ENCODE data around the gene SYNJ1.
"Not testable (repeated sequence)": the region's sequence is repeated elsewhere in the genome, so short reads cannot be mapped to it uniquely, and the experiment has no call there.

The SYNJ1 gene

DNA sequence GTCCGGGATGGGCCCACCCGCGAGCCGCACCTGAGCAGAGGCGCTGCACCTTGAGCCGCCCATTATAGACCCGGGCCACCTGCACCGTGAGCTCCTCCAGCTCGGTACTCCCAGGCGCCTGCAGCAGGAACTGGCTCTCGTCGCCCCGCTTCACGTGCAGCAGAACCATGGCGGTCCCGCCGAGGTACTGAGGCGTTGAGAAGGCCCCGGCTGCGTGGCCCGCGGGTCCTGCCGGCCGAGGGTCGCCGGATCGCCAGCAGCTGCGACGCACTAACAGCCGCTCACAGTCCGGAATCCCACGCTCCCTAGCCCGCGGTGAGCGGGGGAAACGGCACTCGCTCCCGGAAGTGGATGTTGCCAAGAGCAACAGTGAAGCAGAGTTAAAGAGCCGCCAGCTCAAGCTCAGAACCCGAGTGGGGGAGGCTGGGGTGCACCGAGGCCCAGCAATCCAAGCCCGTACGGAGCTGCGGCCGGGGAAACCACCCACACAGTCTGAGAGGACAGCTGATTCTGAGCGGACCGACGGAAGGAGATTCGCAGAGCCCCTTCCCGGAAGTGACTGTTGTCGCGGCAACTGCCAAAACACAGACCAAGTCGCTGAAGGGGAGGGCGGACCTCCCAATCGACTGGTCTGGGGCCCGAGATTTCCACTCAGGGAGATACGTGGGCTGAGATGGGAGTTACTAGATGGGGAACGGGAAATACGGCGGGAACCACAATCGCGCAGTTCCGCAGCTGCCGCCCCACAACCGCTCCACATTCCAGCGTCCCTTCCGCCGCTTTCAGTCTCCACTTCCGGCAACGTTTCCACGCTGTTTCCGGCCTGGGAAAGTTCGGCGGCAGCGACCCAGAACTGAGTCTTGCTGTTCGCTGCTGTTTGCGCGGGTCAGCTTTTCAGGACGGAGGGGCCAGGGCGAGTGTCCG, 115.5 kb downstream of the SYNJ1 start, which contains the start of gene CFAP298:
TSS of gene CFAP298 (minus strand) at position 303 of the 924 bp plus-strand sequence. CDS start at position 169, 134 bp downstream.
- peak; percentile 91 to 92 for DNase-seq

DNA sequence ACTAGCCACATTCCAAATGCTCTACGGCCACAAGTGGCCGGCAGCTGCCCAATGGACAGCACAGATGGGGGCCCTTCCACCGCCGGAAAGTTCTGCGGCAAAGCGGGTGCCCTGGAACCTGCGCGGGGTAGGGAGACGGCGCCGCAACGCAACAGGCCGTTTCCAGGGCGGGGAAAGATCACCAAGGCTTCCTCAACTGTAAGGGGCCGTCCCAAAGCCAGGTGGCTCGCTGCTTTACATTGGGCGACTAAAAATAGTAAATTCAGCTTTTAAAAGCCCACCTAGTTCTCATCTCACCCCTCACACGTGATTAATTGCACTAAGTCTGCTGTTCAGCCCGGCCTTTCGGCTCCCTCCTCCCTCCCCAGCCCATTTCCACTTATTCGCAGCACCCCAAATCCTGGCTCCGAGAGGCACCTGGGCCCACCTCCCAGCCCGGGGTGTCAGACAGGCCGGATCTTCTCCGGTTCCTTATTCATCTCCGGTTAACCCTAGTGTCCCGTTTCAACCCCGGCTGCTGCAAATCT, 116.3 kb downstream of the SYNJ1 start:
- peak; percentile 48 to 58 for DNase-seq

DNA sequence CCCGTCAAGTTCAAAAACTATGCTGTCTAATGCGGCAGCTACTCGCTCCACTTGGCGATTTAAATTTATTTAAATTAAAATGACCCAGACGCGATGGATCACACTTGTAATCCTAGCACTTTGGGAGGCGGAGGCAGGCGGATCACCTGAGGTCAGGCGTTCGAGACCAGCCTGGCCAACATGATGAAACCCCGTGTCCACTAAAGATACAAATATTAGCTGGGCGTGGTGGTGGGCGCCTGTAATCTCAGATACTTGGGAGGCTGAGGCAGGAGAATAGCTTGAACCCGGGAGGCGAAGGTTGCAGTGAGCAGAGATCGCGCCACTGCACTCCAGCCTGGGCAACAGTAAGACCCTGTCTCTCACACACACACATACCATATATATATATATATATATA, 116.9 kb downstream of the SYNJ1 start:
- DNase-seq: not testable (repeated sequence)

DNA sequence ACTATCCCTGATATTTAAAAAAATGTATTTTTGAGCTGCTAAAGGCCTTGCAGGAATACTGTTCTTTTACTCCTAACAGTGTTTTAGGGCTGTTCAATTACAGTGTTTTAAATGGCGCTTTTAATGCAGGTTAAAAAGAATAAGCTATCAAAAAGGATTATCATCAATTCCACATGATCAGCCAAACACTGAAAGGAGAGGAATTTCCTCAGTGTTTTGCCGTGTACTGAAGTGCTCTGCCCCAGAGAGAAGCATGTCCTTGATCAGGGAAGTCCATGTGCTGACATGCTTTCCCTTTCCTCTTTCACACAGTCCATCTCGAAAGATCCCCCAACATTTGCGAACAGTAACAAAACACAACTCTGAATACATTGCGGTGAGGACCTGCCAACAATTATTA, 119.0 kb downstream of the SYNJ1 start:
- no peak for DNase-seq

DNA sequence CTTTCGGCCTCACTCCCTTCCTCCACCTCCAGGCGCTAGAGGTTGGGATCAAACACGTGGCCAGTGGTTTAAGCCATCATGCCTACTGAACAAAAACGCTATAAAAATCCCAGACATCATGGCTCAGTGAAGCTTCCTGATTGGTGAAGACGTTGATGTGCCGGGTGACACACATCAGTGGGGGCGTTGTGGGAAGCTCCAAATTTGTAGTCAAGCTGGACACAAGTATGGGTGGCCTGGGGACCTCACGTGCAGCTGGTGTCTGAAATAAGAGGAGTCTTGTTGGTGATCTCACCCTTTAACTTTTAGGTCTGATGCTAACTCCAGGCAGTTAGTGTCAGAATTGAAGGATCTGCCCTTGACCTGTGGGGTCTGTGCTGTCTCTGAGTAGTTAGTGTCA, 122.3 kb downstream of the SYNJ1 start:
- DNase-seq: no peak

DNA sequence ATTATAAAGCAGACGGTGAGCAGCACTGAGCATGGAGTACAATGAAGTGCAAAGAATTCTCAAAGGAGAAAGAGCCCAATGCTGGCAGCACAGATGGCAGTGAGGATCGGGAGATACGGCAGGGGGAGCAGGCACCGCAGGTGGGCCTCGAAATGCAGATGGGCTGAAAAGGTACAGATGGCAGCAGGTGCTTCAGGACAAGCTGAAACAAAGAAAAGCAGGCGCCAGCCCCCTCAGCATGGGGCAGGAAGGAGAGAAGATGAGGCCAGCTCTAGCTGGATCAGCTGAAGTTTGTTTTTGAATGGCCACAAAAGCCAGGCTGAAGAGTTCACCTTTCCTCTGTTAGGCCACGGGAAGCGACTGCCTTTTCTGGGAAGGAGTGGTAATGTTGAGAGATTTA, 123.3 kb downstream of the SYNJ1 start:
- DNase-seq: no peak

DNA sequence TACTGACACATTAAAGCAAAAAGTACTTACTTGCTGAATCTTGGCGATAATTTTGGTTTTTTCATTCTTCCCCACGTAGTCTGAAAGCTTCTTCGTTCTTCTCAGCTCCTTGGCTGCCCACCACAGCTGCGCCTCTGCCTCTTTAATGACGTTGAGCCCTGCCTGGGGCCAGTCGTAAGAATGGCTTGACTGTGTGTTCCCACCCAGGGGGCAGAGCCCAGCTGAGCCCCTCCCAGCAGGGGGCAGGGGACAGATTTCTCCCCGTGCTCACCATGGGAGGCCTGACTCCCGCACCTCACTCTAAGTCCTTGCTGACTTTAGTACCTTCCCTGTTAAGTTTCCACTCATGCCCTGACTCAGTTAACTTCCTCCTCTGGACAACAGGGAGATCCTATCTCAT, 124.7 kb downstream of the SYNJ1 start:
- DNase-seq: no peak

DNA sequence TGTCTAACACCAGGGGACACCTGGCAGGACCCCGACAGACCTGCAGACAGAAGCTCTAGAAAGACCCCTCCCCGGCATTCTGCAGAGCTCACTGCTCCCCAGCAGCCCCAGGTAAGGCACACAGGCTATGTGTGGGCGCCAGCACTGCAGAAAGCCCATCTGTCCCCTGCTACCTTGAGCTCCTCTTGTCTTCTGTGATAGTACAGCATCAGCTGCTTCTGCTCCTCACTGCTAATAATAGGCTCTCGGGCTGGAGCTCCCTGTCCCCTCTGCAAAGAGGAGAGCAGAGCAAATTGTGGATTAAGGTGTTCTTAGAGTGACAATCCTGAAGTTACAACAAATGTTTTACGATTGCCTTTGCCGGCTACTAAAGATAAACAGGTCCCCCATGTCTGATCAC, 125.7 kb downstream of the SYNJ1 start:
- DNase-seq: no peak

DNA sequence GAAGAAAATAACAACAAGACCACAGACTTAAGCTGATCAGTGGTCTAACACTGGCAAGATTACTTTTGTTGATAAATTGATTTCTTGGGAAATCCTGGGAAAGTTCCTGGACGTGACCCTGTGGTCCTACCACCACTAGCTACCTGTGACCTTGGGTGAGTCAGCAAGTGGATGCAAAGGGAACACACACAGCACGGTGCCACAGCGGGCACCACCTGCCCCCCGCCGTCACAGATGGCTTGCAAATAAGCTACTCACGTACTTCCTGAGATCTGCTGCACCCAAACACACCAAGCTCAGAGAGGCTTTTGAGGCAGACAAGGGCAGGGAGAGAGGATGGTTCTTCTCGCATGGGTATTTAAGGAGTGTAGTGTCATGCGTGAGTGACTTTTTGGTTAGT, 128.3 kb downstream of the SYNJ1 start:
- DNase-seq: no peak

DNA sequence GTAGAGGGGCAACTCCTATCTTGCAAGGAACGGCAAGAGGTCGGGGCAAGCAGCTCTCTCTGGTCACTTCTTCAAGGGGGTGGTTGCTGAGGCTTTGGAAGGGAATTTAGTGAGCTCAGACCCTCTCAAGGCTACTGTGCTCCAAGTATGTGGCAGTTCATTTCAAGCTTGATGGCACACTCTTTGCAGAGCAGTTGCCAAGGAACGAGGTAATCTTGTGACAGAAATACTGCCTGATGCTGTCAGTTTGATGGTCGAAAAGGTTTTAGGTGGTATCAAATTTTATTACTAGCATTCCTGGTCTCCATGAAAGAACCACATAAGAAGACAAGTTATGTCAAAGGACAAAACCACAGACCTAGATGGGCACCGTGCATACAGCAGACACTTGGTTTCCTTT, 128.7 kb downstream of the SYNJ1 start:
- DNase-seq: no peak

DNA sequence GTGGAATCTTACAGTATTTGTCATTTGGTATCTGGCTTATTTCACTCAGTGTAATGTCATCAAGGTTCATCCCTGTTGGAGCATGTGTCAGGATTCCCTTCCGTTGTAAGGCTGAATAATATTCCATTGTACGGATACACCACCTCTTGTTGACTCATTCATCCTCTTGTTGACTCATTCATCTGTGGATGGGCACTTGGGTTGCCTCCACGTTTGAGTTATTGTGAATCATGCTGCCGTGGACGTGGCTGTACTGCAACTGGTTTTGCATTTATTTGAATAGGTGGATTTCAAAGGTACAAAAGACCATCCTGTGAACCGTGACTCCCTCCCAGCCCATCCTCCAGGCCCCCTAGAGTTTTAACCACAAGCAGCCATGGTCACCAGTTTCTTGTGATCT, 130.6 kb downstream of the SYNJ1 start:
- DNase-seq: no peak

DNA sequence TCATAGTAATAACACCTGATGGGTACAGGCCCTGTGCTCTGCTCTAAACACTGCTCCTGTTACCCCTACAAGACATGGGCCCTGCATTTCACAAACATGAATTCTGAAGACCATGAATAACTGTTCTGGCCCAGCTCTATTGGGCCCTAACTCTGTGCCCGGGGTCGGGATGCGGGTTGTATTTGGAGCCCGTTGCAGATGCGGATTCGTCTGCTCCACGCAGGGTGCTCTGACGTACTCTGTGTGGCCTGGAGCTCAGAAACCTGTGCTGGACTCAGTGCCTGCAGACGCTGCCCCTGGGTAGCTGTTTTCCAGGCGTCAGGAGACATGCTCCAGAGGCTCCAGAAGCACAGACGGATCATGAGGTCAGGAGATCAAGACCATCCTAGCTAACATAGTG, 132.4 kb downstream of the SYNJ1 start:
- no peak for DNase-seq

DNA sequence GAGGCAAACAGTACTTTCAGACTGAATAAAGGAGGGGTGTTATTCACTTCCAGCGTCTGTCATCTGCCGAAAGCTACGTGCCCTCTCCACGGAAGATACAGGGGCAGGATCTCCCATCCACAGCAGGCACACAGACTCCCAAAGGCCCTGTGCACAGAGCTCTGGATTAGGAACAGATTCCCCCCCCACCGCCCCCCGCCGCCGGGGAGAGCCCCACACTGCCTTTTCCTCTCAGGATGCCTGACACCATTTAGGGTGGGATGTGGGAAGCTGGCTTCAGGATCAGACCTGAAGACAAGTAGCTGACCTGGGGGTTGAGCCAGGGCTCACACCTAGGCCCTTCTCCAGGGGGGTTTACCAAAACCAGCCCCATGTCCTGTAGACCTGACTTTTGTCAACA, 134.1 kb downstream of the SYNJ1 start:
- no peak for DNase-seq

DNA sequence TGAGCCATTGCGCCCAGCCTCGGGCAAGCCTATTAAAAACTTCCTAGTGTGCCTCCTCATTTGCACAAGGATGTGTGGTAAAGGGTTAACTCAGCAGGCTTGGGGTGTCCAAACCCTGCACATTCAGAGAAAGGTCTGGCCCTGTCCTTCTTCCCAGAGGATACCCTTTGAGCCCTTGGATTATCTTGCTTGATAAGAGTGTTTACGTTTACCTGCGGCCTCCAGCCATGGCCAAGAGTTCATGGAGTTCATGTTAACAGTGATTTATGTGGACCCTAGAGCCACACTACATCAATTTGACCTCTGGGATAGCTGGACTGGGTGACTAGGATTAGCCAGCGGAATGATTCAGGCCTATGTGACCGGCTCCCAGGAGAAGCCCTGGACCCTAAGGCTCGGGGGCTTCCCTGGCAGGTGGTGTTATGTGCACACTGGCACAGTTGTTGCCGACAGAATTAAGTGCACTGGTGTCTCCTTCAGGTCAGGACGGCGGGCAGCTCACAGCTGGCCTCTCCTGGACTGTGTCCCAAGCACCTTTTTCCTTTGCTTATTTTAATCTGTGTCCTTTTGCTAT, 134.8 kb downstream of the SYNJ1 start:
- DNase-seq: no peak

DNA sequence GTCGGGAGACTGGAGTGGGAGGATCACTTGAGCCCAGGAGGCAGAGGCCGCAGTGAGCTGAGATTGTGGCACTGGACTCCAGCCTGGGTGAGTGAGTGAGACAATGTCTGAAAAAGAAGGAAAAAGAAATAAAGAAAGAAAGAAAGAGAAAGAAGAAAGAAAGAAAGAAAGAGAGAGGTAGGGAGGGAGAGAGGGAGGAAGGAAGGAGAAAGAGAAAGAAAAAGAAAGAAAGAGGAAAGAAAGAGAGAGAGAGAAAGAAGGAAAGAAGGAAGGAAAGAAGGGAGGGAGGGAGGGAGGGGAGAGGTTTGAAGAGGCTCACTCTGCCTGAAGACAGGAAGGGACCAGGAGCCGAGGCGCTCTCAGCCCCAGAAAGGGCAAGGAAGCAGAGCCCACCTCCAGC, 137.7 kb downstream of the SYNJ1 start:
- DNase-seq: no peak

DNA sequence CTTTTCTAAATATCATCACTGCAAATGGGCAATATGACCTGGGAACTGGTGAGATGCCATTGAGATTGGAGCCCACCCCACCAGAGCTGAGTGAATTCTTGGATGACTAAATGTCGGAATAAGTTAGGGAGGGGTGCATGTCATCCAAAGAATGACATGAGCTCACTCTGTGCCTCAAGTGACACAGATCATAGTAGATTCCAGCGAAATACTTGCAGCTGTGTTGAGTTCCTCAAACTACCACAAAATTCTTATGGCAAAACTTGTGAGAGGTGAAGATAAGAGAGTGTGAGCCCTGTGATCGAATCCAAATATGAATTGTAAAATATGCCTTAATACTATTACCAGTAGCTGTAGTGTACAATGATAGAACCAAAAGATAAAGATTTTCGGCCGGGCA, 140.2 kb downstream of the SYNJ1 start:
- no peak for DNase-seq

DNA sequence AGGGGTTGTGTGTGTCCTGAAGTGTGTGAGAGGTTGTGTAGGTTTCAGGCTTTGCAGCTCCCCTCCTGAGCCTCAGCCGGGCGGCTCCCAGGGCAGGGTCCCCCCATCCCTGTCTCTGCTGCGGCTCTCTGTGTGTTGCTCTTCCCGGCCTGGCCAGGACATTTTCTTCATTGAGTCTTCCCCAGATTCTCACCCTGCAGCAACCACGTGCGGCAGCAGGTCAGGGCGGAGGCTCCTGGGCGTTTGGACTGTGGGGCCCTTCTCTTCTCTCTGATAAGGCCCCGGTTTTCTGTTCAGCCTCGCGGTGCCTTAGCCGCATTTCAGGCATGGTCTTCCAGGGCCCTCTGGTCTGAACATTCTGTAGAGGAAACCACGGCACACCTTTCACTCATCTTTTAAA, 140.7 kb downstream of the SYNJ1 start:
- no peak for DNase-seq

DNA sequence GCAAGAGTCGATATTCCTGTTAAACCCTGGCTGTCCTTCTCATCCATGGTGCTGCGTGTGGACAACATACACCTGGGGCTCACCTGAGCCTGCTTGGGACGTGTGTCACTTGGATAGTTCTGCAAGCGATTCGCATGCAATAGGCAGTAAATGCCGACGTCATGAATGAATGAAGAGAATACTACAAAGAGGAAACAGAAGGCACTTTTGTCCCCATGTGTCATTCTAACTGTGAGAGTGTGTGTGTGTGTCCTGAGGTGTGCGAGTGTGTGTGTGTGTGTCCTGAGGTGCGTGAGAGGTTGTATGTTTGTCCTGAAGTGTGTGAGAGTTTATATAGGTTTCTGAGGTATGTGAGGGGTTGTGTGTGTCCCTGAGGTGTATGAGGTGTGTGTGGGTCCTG, 141.8 kb downstream of the SYNJ1 start:
- no peak for DNase-seq

DNA sequence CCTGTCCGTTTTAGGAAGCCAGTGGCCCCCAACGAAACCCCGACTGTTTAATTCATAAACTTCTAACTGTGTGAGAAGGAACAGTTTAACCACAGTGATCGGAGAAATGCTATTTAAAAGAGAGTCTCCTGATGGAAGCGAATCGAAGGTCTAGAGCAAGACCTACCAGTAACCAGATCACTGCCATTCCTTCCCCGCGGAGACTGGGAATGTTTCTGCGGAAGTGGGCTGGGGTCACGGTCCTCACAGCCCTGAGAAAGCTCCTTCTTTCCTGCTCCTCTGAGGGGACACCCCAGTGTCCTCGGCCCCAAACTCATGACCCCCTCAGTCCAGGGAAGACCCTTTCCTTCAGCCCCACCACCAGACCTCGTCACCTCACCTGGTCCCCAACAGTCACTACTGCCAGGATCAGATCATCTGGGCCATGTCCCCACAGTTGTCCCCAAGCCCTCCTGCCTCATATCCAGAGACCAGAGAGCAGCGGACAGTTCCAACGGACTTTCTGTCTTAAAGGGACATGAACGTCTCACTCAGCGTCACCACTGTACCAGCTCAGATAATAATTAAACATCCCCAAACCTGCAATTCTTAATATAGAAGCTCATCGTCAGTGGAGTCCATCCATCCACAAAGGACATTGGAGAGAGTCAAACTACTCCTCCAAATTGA, 142.6 kb downstream of the SYNJ1 start, which contains the start of gene TCP10L:
TSS of gene TCP10L (minus strand) at position 482 of the 669 bp plus-strand sequence. CDS start 1,219 bp downstream, outside the sequence.
- DNase-seq: no peak

DNA sequence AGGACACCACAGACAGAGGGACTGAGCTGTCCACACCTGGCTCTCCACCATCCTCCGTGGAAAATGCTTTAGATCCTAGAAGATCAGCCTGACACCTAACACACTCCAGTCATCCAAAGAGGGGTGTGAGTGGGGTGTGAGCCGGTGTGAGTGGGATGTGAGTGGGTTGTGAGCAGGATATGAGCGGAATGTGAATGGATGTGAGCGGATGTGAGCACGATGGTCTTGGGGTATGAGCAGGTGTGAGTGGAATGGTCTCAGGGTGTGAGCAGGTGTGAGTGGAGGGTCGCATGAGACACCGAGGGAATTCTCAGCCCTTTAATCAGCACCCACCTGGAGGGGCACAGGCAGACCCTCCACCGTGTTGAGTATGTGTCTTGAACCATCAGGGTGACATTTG, 143.3 kb downstream of the SYNJ1 start:
- DNase-seq: no peak

DNA sequence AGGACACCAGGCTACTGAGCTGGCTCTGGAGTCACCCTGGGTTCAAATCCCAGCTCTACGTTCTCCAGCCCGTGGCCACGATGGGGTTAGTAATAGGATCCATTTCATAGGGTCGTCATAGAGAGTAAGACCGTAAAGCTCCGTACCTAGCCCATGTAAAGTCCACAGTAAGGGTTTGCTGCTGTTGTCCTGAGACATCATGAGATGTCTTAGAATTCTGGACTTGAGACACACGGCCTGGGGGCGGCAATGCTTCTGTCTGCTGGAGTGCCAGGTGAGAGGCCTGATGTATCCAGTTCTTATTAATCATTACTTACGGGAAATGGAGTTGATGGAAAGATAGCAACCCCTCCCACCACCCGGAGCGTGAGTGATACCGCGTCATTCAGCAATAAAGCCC, 146.1 kb downstream of the SYNJ1 start:
- no peak for DNase-seq

DNA sequence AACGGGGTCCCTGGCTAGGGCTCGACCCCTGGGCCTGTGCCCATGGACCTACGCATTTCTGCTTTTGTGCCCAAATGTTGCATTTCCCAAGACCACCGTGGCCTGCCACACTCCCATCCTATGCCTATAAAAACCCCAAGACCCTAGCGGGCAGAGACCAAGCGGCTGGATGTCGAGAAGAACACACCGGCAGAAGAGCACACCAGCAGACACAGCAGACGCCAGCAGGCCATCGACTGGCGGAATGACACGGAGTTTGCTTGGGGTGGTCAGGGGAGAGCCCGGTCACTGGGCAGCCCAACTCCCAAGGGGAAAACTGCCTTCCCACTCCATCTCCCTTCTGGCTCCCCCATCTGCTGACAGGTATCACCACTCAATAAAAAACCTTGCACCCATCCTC, 146.9 kb downstream of the SYNJ1 start:
- DNase-seq: no peak
